Caki2 (cell line): ENCODE measurements around the gene ATM. TPM values are rescaled to one million over a fixed set of nuclear protein-coding genes. Genes with fewer than 3 reads are reported as not detected.

Experiments used
- DNase-seq: peaks from one replicate; pipeline ENCODE4 v3.0.0-alpha.2; 2015; ENCODE audit warnings: low read depth
- in situ Hi-C: cut with HindIII; loops from 2 replicates; pipeline ENCODE4 v1.10.0; 2016; ENCODE audit warnings: low sequenced_read_pairs, low pct_unique_long_range_greater_than_20kb, mixed read lengths
- total RNA-seq: library from RNA; depleted of rRNA; stranded (reverse); fragments of >200 nt; shearing (Covaris generic); gene quantifications from 2 replicates; pipeline ENCODE4 v1.2.3, GENCODE V29; 2014; ENCODE audit warnings: low replicate concordance

ATM gene
- total RNA-seq, 1 experiment from 2014 or later: 23.8 TPM

GRCh38 chr11:108218912-108219783, 3.7 kb upstream of the ATM start:
- in situ Hi-C loops: no loop called here
- DNase-seq: no peak

GRCh38 chr11:108220721-108221336, 2.0 kb upstream of the ATM start:
- no peak for DNase-seq
- in situ Hi-C loops: no loop called here

GRCh38 chr11:108221371-108221770, 1.5 kb upstream of the ATM start:
- in situ Hi-C loops: no loop called here

GRCh38 chr11:108221911-108222573, 825 bp upstream of the ATM start:
- DNase-seq: no peak
- in situ Hi-C loops: no loop called here

More at GRCh38 chr11:108221371-108221770, 1.5 kb upstream of the ATM start:
- no peak for DNase-seq

GRCh38 chr11:108223348-108224149, 682 bp downstream of the ATM start:
- no peak for DNase-seq
- in situ Hi-C loops: no loop called here

GRCh38 chr11:108224366-108224765, 1.5 kb downstream of the ATM start:
- no peak for DNase-seq
- in situ Hi-C loops: no loop called here

GRCh38 chr11:108224911-108225786, 2.3 kb downstream of the ATM start:
- in situ Hi-C loops: no loop called here
- DNase-seq: peak; percentile 67

- in situ Hi-C loops: no loop called here
- no peak for DNase-seq
Observed at GRCh38 chr11:108226036-108226435, 3.2 kb downstream of the ATM start.

- DNase-seq: no peak
- in situ Hi-C loops: no loop called here
Observed at GRCh38 chr11:108228251-108228650, 5.4 kb downstream of the ATM start.

- in situ Hi-C loops: no loop called here
Observed at GRCh38 chr11:108233277-108233945, 10.5 kb downstream of the ATM start.

GRCh38 chr11:108235192-108235591, 12.3 kb downstream of the ATM start:
- in situ Hi-C loops: no loop called here
- no peak for DNase-seq

More at GRCh38 chr11:108233277-108233945, 10.5 kb downstream of the ATM start:
- DNase-seq: no peak

GRCh38 chr11:108235633-108236032, 12.8 kb downstream of the ATM start:
- no peak for DNase-seq
- in situ Hi-C loops: no loop called here

GRCh38 chr11:108237058-108237481, 14.2 kb downstream of the ATM start:
- DNase-seq: no peak
- in situ Hi-C loops: no loop called here

- in situ Hi-C loops: no loop called here
- DNase-seq: no peak
Observed at GRCh38 chr11:108239076-108239475, 16.2 kb downstream of the ATM start.

- in situ Hi-C loops: no loop called here
- no peak for DNase-seq
Observed at GRCh38 chr11:108241330-108242037, 18.6 kb downstream of the ATM start.

- in situ Hi-C loops: no loop called here
- no peak for DNase-seq
Observed at GRCh38 chr11:108242422-108242821, 19.6 kb downstream of the ATM start.
